GM12878 (cell line): ENCODE results near the gene SLC12A5. TPM values are rescaled to one million over a fixed set of nuclear protein-coding genes. Genes with fewer than 3 reads are reported as not detected.

Experiments
- ATAC-seq: fragments of 200-7000 bp; cut with Tn5 transposase; 3 replicates; pipeline ENCODE4 v1.9.1; 2020; ENCODE audit warnings: mild to moderate bottlenecking, moderate library complexity
- BruUV-seq: library from RNA; stranded (reverse); fragments of 400-500 nt; replicated peaks from 2 replicates; lab custom pipeline; 2021; lab: Mats Ljungman, UMichigan
- CTCF ChIA-PET: fragments of 300-600 bp; sonication (Branson Sonifier 250); formaldehyde crosslinking; extraction: SDS; loops from one replicate; lab custom pipeline; 2021; ENCODE audit warnings: inconsistent platforms; lab: Yijun Ruan, JAX
- POLR2A ChIA-PET: fragments of 350-600 bp; formaldehyde crosslinking; extraction: SDS; loops from one replicate; lab custom pipeline; 2021; ENCODE audit warnings: inconsistent platforms; lab: Charles Lee
- RAD21 ChIA-PET: fragments of 300-600 bp; sonication (Branson Sonifier 250); formaldehyde crosslinking; loops from one replicate; lab custom pipeline; 2023; ENCODE audit warnings: antibody characterized with exemption; ENCODE audit not compliant: unreplicated experiment; lab: Charles Lee
- SMC1A ChIA-PET: fragments of 300-600 bp; sonication (Branson Sonifier 250); formaldehyde crosslinking; loops from one replicate; lab custom pipeline; 2023; ENCODE audit not compliant: unreplicated experiment, uncharacterized antibody; lab: Charles Lee
- DNase-seq: peaks from one replicate; pipeline ENCODE4 v3.0.0-alpha.2; 2011; ENCODE audit warnings: low read depth, low spot score
- FAIRE-seq: peaks from 3 replicates; lab custom pipeline; 2011; peaks lifted over from hg19 to GRCh38; lab: Jason Lieb, UNC
- H2AFZ ChIP-seq: 2 replicates; pipeline ENCODE4 v1.6.0; 2011; ENCODE audit warnings: low read depth, low read length, control low read depth; ENCODE audit not compliant: control insufficient read depth
- H3K27ac ChIP-seq: 2 replicates; pipeline ENCODE4 v1.5.1; 2011; ENCODE audit warnings: control low read depth; ENCODE audit not compliant: control insufficient read depth, insufficient read depth
- H3K27me3 ChIP-seq, 2 experiments: replicated peaks in 1 of 2; 2 replicates each; pipeline versions ENCODE4 v1.6.0 to v1.6.1; 2011; ENCODE audit warnings: low read length in 1 of 2; ENCODE audit not compliant: control insufficient read depth in 2 of 2, insufficient read depth in 2 of 2
- H3K36me3 ChIP-seq, 2 experiments: 2 replicates each; pipeline ENCODE4 v1.5.1; 2011; ENCODE audit warnings: low read length in 1 of 2; ENCODE audit not compliant: control insufficient read depth in 2 of 2, insufficient read depth in 2 of 2
- H3K4me1 ChIP-seq: 2 replicates; pipeline ENCODE4 v1.6.1; 2011; ENCODE audit warnings: mild to moderate bottlenecking, low read length, moderate library complexity, mixed read lengths; ENCODE audit not compliant: control insufficient read depth, insufficient read depth
- H3K4me2 ChIP-seq: 2 replicates; pipeline ENCODE4 v1.6.0; 2011; ENCODE audit warnings: control low read depth; ENCODE audit not compliant: control insufficient read depth, insufficient read depth
- H3K4me3 ChIP-seq: fragments of 200-600 bp; sonication (generic); 2 replicates; pipeline ENCODE4 v1.5.1; 2016
- H3K79me2 ChIP-seq: 2 replicates; pipeline ENCODE4 v1.6.0; 2011; ENCODE audit warnings: low read length; ENCODE audit not compliant: control insufficient read depth, insufficient read depth
- H3K9ac ChIP-seq: 2 replicates; pipeline ENCODE4 v1.8.0; 2011; ENCODE audit warnings: low read length, control low read depth, mixed read lengths; ENCODE audit not compliant: control insufficient read depth, insufficient read depth
- H3K9me3 ChIP-seq: replicated peaks from 3 replicates; pipeline ENCODE4 v1.5.1; 2011; ENCODE audit warnings: mild to moderate bottlenecking, low read length; ENCODE audit not compliant: control insufficient read depth, insufficient read depth
- H4K20me1 ChIP-seq: 2 replicates; pipeline ENCODE4 v1.6.0; 2011; ENCODE audit not compliant: control insufficient read depth, insufficient read depth
- BHLHE40 ChIP-seq, 2 experiments: fragments of 450-650 bp in 1 of 2; IDR thresholded peaks; 2 replicates each; pipeline ENCODE4 v1.6.1; 2011 to 2017; ENCODE audit warnings: low read depth in 2 of 2, borderline replicate concordance in 1 of 2, improper control_type of control experiment in 1 of 2, low read length in 1 of 2, mild to moderate bottlenecking in 1 of 2
- E2F8 ChIP-seq: fragments of 450-650 bp; IDR thresholded peaks from 2 replicates; pipeline ENCODE4 v1.6.1; 2018; ENCODE audit warnings: mild to moderate bottlenecking, low read depth, moderate library complexity; ENCODE audit not compliant: partially characterized antibody
- ETV6 ChIP-seq, 2 experiments: fragments of 450-650 bp in 1 of 2; IDR thresholded peaks in 1 of 2; conservative IDR thresholded peaks in 1 of 2; 2 replicates each; pipeline ENCODE4 v1.6.1; 2014; ENCODE audit warnings: antibody characterized with exemption in 1 of 2, borderline replicate concordance in 1 of 2, low read depth in 1 of 2, mild to moderate bottlenecking in 1 of 2, moderate library complexity in 1 of 2
- MEF2B ChIP-seq: fragments of 450-650 bp; IDR thresholded peaks from 2 replicates; pipeline ENCODE4 v1.6.1; 2018; ENCODE audit warnings: mild to moderate bottlenecking, moderate library complexity; ENCODE audit not compliant: partially characterized antibody, poor library complexity, severe bottlenecking
- PAX5 ChIP-seq: IDR thresholded peaks from 2 replicates; pipeline ENCODE4 v1.6.1; 2011; ENCODE audit warnings: low read depth, low read length, borderline replicate concordance
- POU2F2 ChIP-seq: IDR thresholded peaks from 3 replicates; pipeline ENCODE4 v1.6.1; 2011; ENCODE audit warnings: low read depth, mild to moderate bottlenecking, low read length, borderline replicate concordance
- RAD21 ChIP-seq: IDR thresholded peaks from 2 replicates; pipeline ENCODE4 v1.6.1; 2011; ENCODE audit warnings: mild to moderate bottlenecking, low read depth, low read length, moderate library complexity; ENCODE audit not compliant: insufficient read depth
- TCF12 ChIP-seq: IDR thresholded peaks from 2 replicates; pipeline ENCODE4 v1.6.1; 2011; ENCODE audit warnings: low read depth, mild to moderate bottlenecking, low read length
- USF1 ChIP-seq: IDR thresholded peaks from 2 replicates; pipeline ENCODE4 v1.6.1; 2011; ENCODE audit warnings: borderline replicate concordance, low read depth, mild to moderate bottlenecking, moderate library complexity, mixed read lengths, low read length; ENCODE audit not compliant: insufficient read depth; ENCODE audit errors: extremely low read length
- ZNF207 ChIP-seq: fragments of 450-650 bp; IDR thresholded peaks from 2 replicates; pipeline ENCODE4 v1.6.1; 2014; ENCODE audit warnings: antibody characterized with exemption, mild to moderate bottlenecking, borderline replicate concordance
- WGBS: methylation state at CpG from one replicate; pipeline ENCODE4 v1.1.6; 2016; ENCODE audit warnings: low lambda C conversion rate; ENCODE audit not compliant: insufficient replicate concordance, insufficient coverage; ENCODE audit errors: missing lambda C conversion rate; 5-methylcytosine and 5-hydroxymethylcytosine counted together
- in situ Hi-C: fragments of 300-500 bp; cut with MboI; formaldehyde crosslinking; loops from 9 replicates; pipeline ENCODE4 v1.14.3; 2018; ENCODE audit warnings: mixed read lengths
- intact Hi-C: fragments of 100-400 bp; cut with micrococcal nuclease; formaldehyde crosslinking; loops from one replicate; pipeline ENCODE4 v1.14.2; 2022; ENCODE audit not compliant: unreplicated experiment
- polyA plus RNA-seq, 11 experiments: library from polyadenylated mRNA; depleted of rRNA in 4 of 11; unstranded in 6 of 11; stranded (reverse) in 5 of 11; fragments of >200 nt; fragmentation: Nextera tagmentation in 4 of 11; fragmentation: Illumina TruSeq in 1 of 11; extraction: Ambion mirVana in 4 of 11; extraction: Trizol in 1 of 11; gene quantifications; 1 replicate in 1 of 11; 2 replicates in 10 of 11; pipeline versions ENCODE4 v1.2.1 to v1.2.3, GENCODE V29; 2011 to 2016; ENCODE audit warnings: inconsistent platforms in 2 of 11, missing spikeins in 2 of 11, low read depth in 1 of 11
- total RNA-seq, 4 experiments: library from RNA; depleted of rRNA in 3 of 4; stranded (reverse); fragments of >200 nt in 3 of 4; fragmentation: Illumina TruSeq in 1 of 4; extraction: Trizol in 1 of 4; gene quantifications; 2 replicates each; pipeline versions ENCODE4 v1.2.1 to v1.2.3, GENCODE V29; 2013 to 2021
- TF ChIP-seq, protein P1 (sequence below): fragments of 450-650 bp; conservative IDR thresholded peaks from 2 replicates; pipeline ENCODE4 v1.6.1; 2017; ENCODE audit warnings: mild to moderate bottlenecking, moderate library complexity

SLC12A5 gene
- total and polyA plus RNA-seq, 10 of the 15 experiments (the other 5 are each of a cell fraction or from before 2014, with no cell fraction given), result 0.26 to 2.7 (median 1.2) TPM

GRCh38 chr20:46093531-46093930 lies 64.5 kb downstream of the SLC12A5 start (continued):
- TF ChIP-seq, protein P1, sequence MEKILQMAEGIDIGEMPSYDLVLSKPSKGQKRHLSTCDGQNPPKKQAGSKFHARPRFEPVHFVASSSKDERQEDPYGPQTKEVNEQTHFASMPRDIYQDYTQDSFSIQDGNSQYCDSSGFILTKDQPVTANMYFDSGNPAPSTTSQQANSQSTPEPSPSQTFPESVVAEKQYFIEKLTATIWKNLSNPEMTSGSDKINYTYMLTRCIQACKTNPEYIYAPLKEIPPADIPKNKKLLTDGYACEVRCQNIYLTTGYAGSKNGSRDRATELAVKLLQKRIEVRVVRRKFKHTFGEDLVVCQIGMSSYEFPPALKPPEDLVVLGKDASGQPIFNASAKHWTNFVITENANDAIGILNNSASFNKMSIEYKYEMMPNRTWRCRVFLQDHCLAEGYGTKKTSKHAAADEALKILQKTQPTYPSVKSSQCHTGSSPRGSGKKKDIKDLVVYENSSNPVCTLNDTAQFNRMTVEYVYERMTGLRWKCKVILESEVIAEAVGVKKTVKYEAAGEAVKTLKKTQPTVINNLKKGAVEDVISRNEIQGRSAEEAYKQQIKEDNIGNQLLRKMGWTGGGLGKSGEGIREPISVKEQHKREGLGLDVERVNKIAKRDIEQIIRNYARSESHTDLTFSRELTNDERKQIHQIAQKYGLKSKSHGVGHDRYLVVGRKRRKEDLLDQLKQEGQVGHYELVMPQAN, result no peak
- TF ChIP-seq ZNF207, result no peak
- no peak for TF ChIP-seq E2F8
- no peak for TF ChIP-seq TCF12

DNA sequence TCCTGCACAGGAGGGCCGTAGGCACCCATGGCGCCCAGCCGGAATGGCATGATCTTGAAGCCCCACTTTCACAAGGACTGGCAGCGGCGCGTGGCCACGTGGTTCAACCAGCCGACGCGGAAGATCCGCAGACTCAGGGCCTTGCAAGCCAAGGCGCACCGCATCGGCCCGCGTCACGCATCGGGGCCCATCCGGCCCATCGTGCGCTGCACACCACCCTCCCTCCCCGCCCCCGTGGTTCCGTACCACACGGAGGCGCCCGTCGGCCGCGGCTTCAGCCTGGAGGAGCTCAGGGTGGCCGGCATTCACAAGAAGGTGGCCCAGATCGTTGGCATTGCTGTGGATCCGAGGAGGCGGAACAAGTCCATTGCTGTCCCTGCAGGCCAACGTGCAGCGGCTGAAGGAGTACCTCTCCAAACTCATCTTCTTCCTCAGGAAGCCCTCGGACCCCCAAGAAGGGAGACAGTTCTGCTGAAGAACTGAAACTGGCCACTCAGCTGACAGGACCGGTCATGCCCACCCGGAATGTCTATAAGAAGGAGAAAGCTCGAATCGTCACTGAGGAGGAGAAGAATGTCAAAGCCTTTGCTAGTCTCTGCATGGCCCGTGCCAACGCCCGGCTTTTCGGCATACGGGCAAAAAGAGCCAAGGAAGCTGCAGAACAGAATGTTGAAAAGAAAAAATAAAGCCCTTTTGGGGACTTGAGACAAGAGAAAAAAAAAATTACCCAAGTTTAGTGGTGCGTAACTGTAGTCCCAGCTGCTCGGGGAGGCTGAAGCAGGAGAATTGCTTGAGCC lies 70.7 kb downstream of the SLC12A5 start:
- H4K20me1 ChIP-seq, result no peaks in the 10 kb centered on the region
- H3K27me3 ChIP-seq, result no peaks in the 10 kb centered on the region; a peak in 1 of 4 replicates
- FAIRE-seq (no peak), ATAC-seq (peak; percentile 99), DNase-seq (no peak)
- ChIA-PET CTCF (interaction anchor here (0.7 to 2.7 kb wide), 13 partner anchors 8 to 77 kb away, joined by 3 to 18 read pairs (median 5); no protein-coding TSS in a partner anchor), RAD21 (interaction anchor here (0.6 to 1.4 kb wide), 5 partner anchors 8 to 249 kb away, joined by 3 to 7 read pairs (median 5); no protein-coding TSS in a partner anchor), SMC1A (interaction anchor here (0.7 to 2.9 kb wide), 10 partner anchors 8 to 300 kb away, joined by 3 to 11 read pairs (median 4); partner anchors contain the start of gene CD40), POLR2A (interaction anchor here (1.5 kb wide), 1 partner anchor 21 kb away, joined by 3 read pairs; no protein-coding TSS in a partner anchor)
- peaks cover 9% of the 10 kb centered on the region; the same call in 1 of the 2 replicates for H3K4me1 ChIP-seq
- H3K9ac ChIP-seq, result no peak overlapping the region
- intact Hi-C loops, result no loop called here
- no TSS peak for BruUV-seq
- no peak overlapping the region for H3K27ac ChIP-seq
- peak overlapping the region; percentile 52 for H3K4me2 ChIP-seq
- WGBS, result 17% methylated on average over 28 of the region's 48 CpGs
- no peaks in the 10 kb centered on the region for H3K79me2 ChIP-seq
- peak overlapping the region; percentile 45; the same call in 1 of the 2 replicates for H3K4me3 ChIP-seq
- peak overlapping the region; percentile 78 for H2AFZ ChIP-seq
- in situ Hi-C loops, result no loop called here
- no peaks in the 10 kb centered on the region; the same call in 2 of the 3 replicates for H3K9me3 ChIP-seq
- no peaks in the 10 kb centered on the region for H3K36me3 ChIP-seq
- TF ChIP-seq POU2F2 (no peak), BHLHE40 (IDR thresholded peaks at IDR 0.05; ENCODE audit: borderline replicate concordance in 1 of 2, low read depth in 2 of 2, low read length in 1 of 2) (peak; percentile 34 to 69; a peak in 2 of 4 replicates), MEF2B (no peak), USF1 (peak; percentile 53), RAD21 (peak; percentile 65), ETV6 (conservative IDR thresholded peaks at IDR 0.05 in 1 of 2, IDR thresholded peaks at IDR 0.05 in 1 of 2; ENCODE audit: borderline replicate concordance in 1 of 2, low read depth in 1 of 2) (no peak), PAX5 (peak; percentile 97)
